ENCODE data around the gene MPDZ. TPM values are rescaled to one million over a fixed set of nuclear protein-coding genes. Genes with fewer than 3 reads are reported as not detected.

The MPDZ gene
- total and polyA plus RNA-seq, 2 of the 4 experiments (the other 2 are of a cell fraction), result 18.8 to 39.3 TPM

DNA sequence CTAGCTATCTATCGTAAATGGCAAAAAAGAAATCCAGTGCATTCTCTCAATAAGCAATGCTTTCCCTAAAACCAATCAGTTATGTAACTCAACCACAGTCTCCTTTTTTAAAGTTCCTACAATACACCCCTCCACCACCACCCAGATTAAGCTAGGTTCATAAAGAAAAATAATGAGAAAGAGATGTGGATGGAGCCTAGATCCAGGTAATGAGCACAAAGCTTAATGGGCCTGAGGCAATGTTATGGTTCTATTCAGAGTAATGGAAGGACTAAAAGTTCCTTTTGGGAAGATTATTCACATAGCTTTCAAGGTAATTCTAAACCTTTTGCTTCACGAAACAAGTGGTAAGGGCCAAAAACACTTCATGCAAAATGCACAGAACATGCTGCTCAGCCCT is 113.5 kb downstream of the MPDZ start:
- Histone ChIP-seq H4K20me1 (ENCODE audit: insufficient read depth, low read length) (no peaks in the 10 kb centered on the region), H3K18ac (ENCODE audit: low read depth, low read length) (no peak overlapping the region), H2AK9ac (replicated peaks; ENCODE audit: low read depth, low read length, poor library complexity) (no peak overlapping the region), H3K4me2 (ENCODE audit: low read depth, low read length) (no peak overlapping the region), H4K8ac (ENCODE audit: low read depth in 2 of 2, low read length in 2 of 2) (no peak overlapping the region), H3K4me1 (ENCODE audit: control insufficient read depth, insufficient read depth, low read length) (no peaks in the 10 kb centered on the region), H3K14ac (replicated peaks; ENCODE audit: low read depth, low read length) (no peak overlapping the region), H4K91ac (ENCODE audit: insufficient read depth, low read depth, low read length) (no peak overlapping the region), H3K56ac (ENCODE audit: extremely low read depth, insufficient read depth, low read length) (no peak overlapping the region), H2BK5ac (ENCODE audit: low read depth, low read length, poor library complexity, severe bottlenecking) (no peak overlapping the region), H3K79me1 (ENCODE audit: low read depth in 1 of 2, low read length in 2 of 2) (no peaks in the 10 kb centered on the region), H3K4ac (ENCODE audit: low read depth, low read length) (no peak overlapping the region), H3K27me3 (ENCODE audit: control insufficient read depth, insufficient read depth, low read length) (no peaks in the 10 kb centered on the region), H2BK20ac (ENCODE audit: low read depth, low read length) (no peak overlapping the region), H2BK120ac (ENCODE audit: low read depth, low read length) (no peak overlapping the region), H3K36me3 (ENCODE audit: control insufficient read depth, insufficient read depth, low read length) (peaks cover 9% of the 10 kb centered on the region), H2AK5ac (ENCODE audit: low read depth, low read length) (no peak overlapping the region), H3K9me3 (ENCODE audit: control insufficient read depth, insufficient read depth, low read length) (no peaks in the 10 kb centered on the region), H3K4me3 (ENCODE audit: insufficient read depth, low read depth, low read length) (no peak overlapping the region), H2BK15ac (ENCODE audit: low read depth, low read length) (no peak overlapping the region), H3K9me1 (ENCODE audit: insufficient read depth, low read length) (peaks cover 6% of the 10 kb centered on the region), H3K9ac (ENCODE audit: low read depth, low read length) (no peak overlapping the region), H4K5ac (ENCODE audit: low read depth, low read length) (no peak overlapping the region), H3K27ac (ENCODE audit: insufficient read depth, low read length) (no peak overlapping the region), H3K23ac (ENCODE audit: low read depth, low read length) (no peak overlapping the region), H2AFZ (replicated peaks; ENCODE audit: low read length, poor library complexity) (no peak overlapping the region)
- no peak for DNase-seq
- BruUV-seq (replicated peaks), result no TSS peak
- ChIA-PET POLR2A (ENCODE audit: unreplicated experiment) (no interaction called here), CTCF (interaction anchor here (0.6 to 1.4 kb wide), 2 partner anchors 77 to 95 kb away, joined by 3 read pairs; no protein-coding TSS in a partner anchor)
- ATAC-seq (ENCODE audit: low read depth), result no peak
- TF ChIP-seq SMC3 (IDR thresholded peaks at IDR 0.05; ENCODE audit: low read depth, low read length) (no peak), RFX5 (IDR thresholded peaks at IDR 0.05; ENCODE audit: low read depth, low read length) (no peak), FOS (IDR thresholded peaks at IDR 0.05; ENCODE audit: low read depth, low read length) (no peak), MAZ (IDR thresholded peaks at IDR 0.05; ENCODE audit: borderline replicate concordance, low read depth, low read length) (no peak), POLR2A (IDR thresholded peaks at IDR 0.05; ENCODE audit: low read depth, low read length) (no peak), CHD1 (IDR thresholded peaks at IDR 0.05; ENCODE audit: low read depth, low read length) (no peak), BHLHE40 (IDR thresholded peaks at IDR 0.05; ENCODE audit: low read depth, low read length) (no peak)
- TF ChIP-seq, protein P1, sequence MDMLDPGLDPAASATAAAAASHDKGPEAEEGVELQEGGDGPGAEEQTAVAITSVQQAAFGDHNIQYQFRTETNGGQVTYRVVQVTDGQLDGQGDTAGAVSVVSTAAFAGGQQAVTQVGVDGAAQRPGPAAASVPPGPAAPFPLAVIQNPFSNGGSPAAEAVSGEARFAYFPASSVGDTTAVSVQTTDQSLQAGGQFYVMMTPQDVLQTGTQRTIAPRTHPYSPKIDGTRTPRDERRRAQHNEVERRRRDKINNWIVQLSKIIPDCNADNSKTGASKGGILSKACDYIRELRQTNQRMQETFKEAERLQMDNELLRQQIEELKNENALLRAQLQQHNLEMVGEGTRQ (IDR thresholded peaks at IDR 0.05; ENCODE audit: low read depth, low read length), result no peak
- TF ChIP-seq, protein P2, sequence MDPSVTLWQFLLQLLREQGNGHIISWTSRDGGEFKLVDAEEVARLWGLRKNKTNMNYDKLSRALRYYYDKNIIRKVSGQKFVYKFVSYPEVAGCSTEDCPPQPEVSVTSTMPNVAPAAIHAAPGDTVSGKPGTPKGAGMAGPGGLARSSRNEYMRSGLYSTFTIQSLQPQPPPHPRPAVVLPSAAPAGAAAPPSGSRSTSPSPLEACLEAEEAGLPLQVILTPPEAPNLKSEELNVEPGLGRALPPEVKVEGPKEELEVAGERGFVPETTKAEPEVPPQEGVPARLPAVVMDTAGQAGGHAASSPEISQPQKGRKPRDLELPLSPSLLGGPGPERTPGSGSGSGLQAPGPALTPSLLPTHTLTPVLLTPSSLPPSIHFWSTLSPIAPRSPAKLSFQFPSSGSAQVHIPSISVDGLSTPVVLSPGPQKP (IDR thresholded peaks at IDR 0.05; ENCODE audit: borderline replicate concordance, low read depth, low read length), result no peak
- TF ChIP-seq, protein P3, sequence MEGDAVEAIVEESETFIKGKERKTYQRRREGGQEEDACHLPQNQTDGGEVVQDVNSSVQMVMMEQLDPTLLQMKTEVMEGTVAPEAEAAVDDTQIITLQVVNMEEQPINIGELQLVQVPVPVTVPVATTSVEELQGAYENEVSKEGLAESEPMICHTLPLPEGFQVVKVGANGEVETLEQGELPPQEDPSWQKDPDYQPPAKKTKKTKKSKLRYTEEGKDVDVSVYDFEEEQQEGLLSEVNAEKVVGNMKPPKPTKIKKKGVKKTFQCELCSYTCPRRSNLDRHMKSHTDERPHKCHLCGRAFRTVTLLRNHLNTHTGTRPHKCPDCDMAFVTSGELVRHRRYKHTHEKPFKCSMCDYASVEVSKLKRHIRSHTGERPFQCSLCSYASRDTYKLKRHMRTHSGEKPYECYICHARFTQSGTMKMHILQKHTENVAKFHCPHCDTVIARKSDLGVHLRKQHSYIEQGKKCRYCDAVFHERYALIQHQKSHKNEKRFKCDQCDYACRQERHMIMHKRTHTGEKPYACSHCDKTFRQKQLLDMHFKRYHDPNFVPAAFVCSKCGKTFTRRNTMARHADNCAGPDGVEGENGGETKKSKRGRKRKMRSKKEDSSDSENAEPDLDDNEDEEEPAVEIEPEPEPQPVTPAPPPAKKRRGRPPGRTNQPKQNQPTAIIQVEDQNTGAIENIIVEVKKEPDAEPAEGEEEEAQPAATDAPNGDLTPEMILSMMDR (conservative IDR thresholded peaks at IDR 0.05; ENCODE audit: low read depth, low read length), result no peak
- in situ Hi-C loops (cut with MboI; ENCODE audit: low sequenced_read_pairs) (no loop called here), intact Hi-C loops (cut with micrococcal nuclease) (no loop called here), dilution Hi-C loops (cut with HindIII; ENCODE audit: low sequenced_read_pairs, unreplicated experiment) (no loop called here)
- no CpG with 5 or more reads among the region's 2 CpGs for WGBS, 2 experiments (ENCODE audit: extremely low coverage in 2 of 2, insufficient read length in 1 of 2)
